Measurements from ENCODE around the gene TTC13. TPM values are rescaled to one million over a fixed set of nuclear protein-coding genes. Genes with fewer than 3 reads are reported as not detected.

Gene TTC13
- total RNA-seq, 2 donors from 2014 or later = 29.9 to 41.6 TPM

GRCh38 chr1:230922620-230923019 lies 56.0 kb downstream of the TTC13 start:
- no peak for DNase-seq (ENCODE audit: low spot score)
- Mint-ChIP-seq H3K27ac (no peak overlapping the region), H3K27me3 (no peaks in the 10 kb centered on the region)

DNA sequence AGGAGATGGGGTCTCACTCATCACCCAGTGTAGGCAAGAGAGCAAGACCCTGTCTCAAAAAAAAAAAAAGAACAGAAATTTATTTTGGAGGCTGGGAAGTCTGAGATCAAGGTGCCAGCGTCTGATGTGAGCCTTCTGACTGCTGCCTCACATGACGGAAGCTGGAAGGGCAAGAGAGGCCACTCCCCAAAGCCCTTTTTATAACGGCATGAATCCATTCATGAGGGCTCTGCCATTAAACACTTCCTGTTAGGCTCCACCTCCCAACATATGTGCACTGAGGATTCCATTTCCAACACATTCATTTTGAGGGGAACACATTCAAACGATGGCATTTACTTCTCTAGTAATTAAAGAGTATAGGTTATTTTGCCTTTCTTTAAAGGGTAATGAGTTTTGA lies 59.5 kb downstream of the TTC13 start:
- DNase-seq (ENCODE audit: low spot score) (no peak), ATAC-seq (no peak)
- H3K4me1 Mint-ChIP-seq (ENCODE audit: low read depth in 2 of 2) = no peaks in the 10 kb centered on the region
- H3K36me3 Mint-ChIP-seq = peaks cover 18% of the 10 kb centered on the region
- no peak overlapping the region for H3K4me3 Mint-ChIP-seq
- no peak overlapping the region for H3K27ac Mint-ChIP-seq
- H3K27me3 Mint-ChIP-seq = no peaks in the 10 kb centered on the region
- no peaks in the 10 kb centered on the region for H3K9me3 Mint-ChIP-seq

More at GRCh38 chr1:230922620-230923019, 56.0 kb downstream of the TTC13 start:
- ATAC-seq = no peak
- H3K36me3 Mint-ChIP-seq = peaks cover 17% of the 10 kb centered on the region
- no peak overlapping the region for H3K4me3 Mint-ChIP-seq
- no peaks in the 10 kb centered on the region for H3K4me1 Mint-ChIP-seq (ENCODE audit: low read depth in 2 of 2)
- H3K9me3 Mint-ChIP-seq = no peaks in the 10 kb centered on the region

- Mint-ChIP-seq H3K27ac (no peak overlapping the region), H3K4me3 (no peak overlapping the region), H3K27me3 (no peaks in the 10 kb centered on the region), H3K36me3 (peaks cover 23% of the 10 kb centered on the region), H3K9me3 (no peaks in the 10 kb centered on the region), H3K4me1 (ENCODE audit: low read depth in 2 of 2) (peaks cover 0 to 4% of the 10 kb centered on the region in 2 donors)
- ATAC-seq (peak in 1 of 2 donors; percentile 71), DNase-seq (ENCODE audit: low spot score) (peak; percentile 69)
These were observed 61.2 kb downstream of the TTC13 start for GRCh38 chr1:230917284-230918135.

DNA sequence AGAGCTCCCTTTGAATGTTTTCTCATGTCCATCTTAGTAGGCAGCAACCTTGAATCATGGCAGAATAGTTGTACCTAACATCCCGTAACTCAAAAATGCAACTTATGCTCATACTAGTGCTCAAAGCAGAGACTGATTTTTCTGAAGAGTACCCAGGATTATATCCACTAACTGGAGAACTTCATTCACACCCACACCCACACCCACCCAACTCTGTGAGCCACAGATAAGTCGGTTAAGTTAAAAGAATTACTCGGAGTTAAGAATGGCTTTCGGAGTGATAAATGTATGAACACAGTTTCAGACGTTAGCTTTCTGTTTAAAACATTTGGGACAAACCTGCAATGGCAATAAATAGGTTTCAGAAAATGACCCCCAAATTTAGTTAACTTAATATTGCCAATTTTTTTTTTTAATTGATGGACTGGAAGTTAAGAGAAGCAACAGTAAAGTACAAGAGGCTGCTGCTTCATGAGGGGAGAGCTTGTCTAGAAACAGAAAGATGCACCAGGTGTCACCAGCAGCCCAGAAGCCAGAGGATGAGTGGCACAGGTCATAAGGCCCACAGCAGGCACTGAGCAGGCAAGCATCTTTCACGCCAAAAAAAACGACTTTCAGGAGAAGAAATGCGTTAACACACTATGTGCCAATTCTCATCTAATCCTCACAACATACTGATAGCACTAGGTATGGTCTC lies 61.9 kb downstream of the TTC13 start:
- Mint-ChIP-seq H3K9me3 (no peaks in the 10 kb centered on the region), H3K27ac (no peak overlapping the region), H3K4me1 (ENCODE audit: low read depth in 2 of 2) (peaks cover 0 to 4% of the 10 kb centered on the region in 2 donors), H3K4me3 (no peak overlapping the region), H3K27me3 (no peaks in the 10 kb centered on the region), H3K36me3 (peaks cover 21% of the 10 kb centered on the region)
- DNase-seq (ENCODE audit: low spot score) = no peak
- ATAC-seq = no peak

- no peaks in the 10 kb centered on the region for H3K27me3 Mint-ChIP-seq
- no peaks in the 10 kb centered on the region for H3K9me3 Mint-ChIP-seq
- H3K4me3 Mint-ChIP-seq = no peak overlapping the region
- peaks cover 0 to 4% of the 10 kb centered on the region in 2 donors for H3K4me1 Mint-ChIP-seq (ENCODE audit: low read depth in 2 of 2)
- H3K27ac Mint-ChIP-seq = no peak overlapping the region
- no peak for DNase-seq (ENCODE audit: low spot score)
- H3K36me3 Mint-ChIP-seq = peaks cover 28% of the 10 kb centered on the region
- no peak for ATAC-seq
These were observed 63.6 kb downstream of the TTC13 start for GRCh38 chr1:230915078-230915477.

GRCh38 chr1:230913496-230913895 lies 65.2 kb downstream of the TTC13 start:
- DNase-seq (ENCODE audit: low spot score) (no peak), ATAC-seq (no peak)
- Mint-ChIP-seq H3K4me3 (no peak overlapping the region), H3K36me3 (peaks cover 32% of the 10 kb centered on the region), H3K9me3 (no peaks in the 10 kb centered on the region), H3K27ac (no peak overlapping the region), H3K27me3 (no peaks in the 10 kb centered on the region), H3K4me1 (ENCODE audit: low read depth in 2 of 2) (peaks cover 0 to 4% of the 10 kb centered on the region in 2 donors)

GRCh38 chr1:230910755-230911117 lies 67.9 kb downstream of the TTC13 start:
- Mint-ChIP-seq H3K27me3 (no peaks in the 10 kb centered on the region), H3K36me3 (peaks cover 32% of the 10 kb centered on the region), H3K4me3 (no peak overlapping the region), H3K27ac (no peak overlapping the region), H3K9me3 (no peaks in the 10 kb centered on the region), H3K4me1 (ENCODE audit: low read depth in 2 of 2) (peaks cover 0 to 5% of the 10 kb centered on the region in 2 donors)
- DNase-seq (ENCODE audit: low spot score) (no peak), ATAC-seq (no peak)

- Mint-ChIP-seq H3K4me3 (no peak overlapping the region), H3K27me3 (no peaks in the 10 kb centered on the region), H3K36me3 (peaks cover 34% of the 10 kb centered on the region), H3K27ac (peak overlapping the region; percentile 1 to 10), H3K9me3 (no peaks in the 10 kb centered on the region), H3K4me1 (ENCODE audit: low read depth in 2 of 2) (peaks cover 0 to 8% of the 10 kb centered on the region in 2 donors)
- no peak for ATAC-seq
- DNase-seq (ENCODE audit: low spot score) = no peak
These were observed 68.5 kb downstream of the TTC13 start for GRCh38 chr1:230909974-230910754.

GRCh38 chr1:230907472-230908205 lies 71.0 kb downstream of the TTC13 start:
- Mint-ChIP-seq H3K4me1 (ENCODE audit: low read depth in 2 of 2) (peaks cover 0 to 9% of the 10 kb centered on the region in 2 donors), H3K36me3 (peaks cover 24% of the 10 kb centered on the region), H3K9me3 (no peaks in the 10 kb centered on the region), H3K4me3 (no peak overlapping the region), H3K27ac (no peak overlapping the region), H3K27me3 (no peaks in the 10 kb centered on the region)
- ATAC-seq (no peak), DNase-seq (ENCODE audit: low spot score) (no peak)

GRCh38 chr1:230906226-230906625 lies 72.4 kb downstream of the TTC13 start:
- Mint-ChIP-seq H3K27me3 (no peaks in the 10 kb centered on the region), H3K9me3 (no peaks in the 10 kb centered on the region), H3K4me1 (ENCODE audit: low read depth in 2 of 2) (peaks cover 0 to 9% of the 10 kb centered on the region in 2 donors), H3K36me3 (peaks cover 19% of the 10 kb centered on the region), H3K4me3 (no peak overlapping the region), H3K27ac (no peak overlapping the region)
- DNase-seq (ENCODE audit: low spot score) = no peak
- ATAC-seq = no peak

- Mint-ChIP-seq H3K27ac (peak overlapping the region in 1 of 2 donors; percentile 71), H3K4me1 (ENCODE audit: low read depth in 2 of 2) (peaks cover 0 to 9% of the 10 kb centered on the region in 2 donors), H3K27me3 (no peaks in the 10 kb centered on the region), H3K9me3 (no peaks in the 10 kb centered on the region), H3K36me3 (peaks cover 15% of the 10 kb centered on the region), H3K4me3 (no peak overlapping the region)
- no peak for ATAC-seq
- DNase-seq (ENCODE audit: low spot score) = no peak
These were observed 72.9 kb downstream of the TTC13 start for GRCh38 chr1:230905733-230906132.

DNA sequence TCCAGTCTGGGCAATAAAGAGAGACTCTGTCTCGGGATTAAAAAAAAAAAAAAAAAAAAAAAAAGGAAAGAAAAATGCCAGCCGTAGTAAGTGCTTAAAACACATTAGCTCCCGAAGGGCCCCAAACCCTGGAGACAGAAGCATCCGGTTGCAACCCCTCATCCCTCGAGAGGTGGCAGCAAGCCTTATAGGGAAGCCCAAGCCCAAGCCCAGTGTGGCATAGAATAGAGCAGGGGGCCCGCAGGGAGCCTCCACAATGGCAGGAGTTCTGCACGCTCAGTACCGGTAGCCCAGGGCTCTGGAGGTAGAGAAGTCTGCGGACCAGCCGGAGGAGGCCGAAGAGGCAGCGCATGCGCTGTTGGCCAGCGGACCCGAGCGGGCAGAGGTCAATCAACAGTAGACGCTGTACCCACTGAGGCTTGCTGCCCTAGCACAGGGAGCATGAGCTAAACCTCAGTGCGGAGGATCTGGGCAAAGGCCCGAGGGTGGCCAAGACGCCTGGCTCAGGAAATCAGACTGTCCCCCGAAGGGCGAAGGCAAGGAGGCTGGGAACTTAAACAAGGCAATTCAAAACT lies 76.2 kb downstream of the TTC13 start:
- H3K36me3 Mint-ChIP-seq = peaks cover 6% of the 10 kb centered on the region
- no peak overlapping the region for H3K4me3 Mint-ChIP-seq
- ATAC-seq = peak in 1 of 2 donors; percentile 45
- no peak overlapping the region for H3K27ac Mint-ChIP-seq
- peaks cover 0 to 9% of the 10 kb centered on the region in 2 donors for H3K4me1 Mint-ChIP-seq (ENCODE audit: low read depth in 2 of 2)
- DNase-seq (ENCODE audit: low spot score) = no peak
- H3K27me3 Mint-ChIP-seq = no peaks in the 10 kb centered on the region
- no peaks in the 10 kb centered on the region for H3K9me3 Mint-ChIP-seq

DNA sequence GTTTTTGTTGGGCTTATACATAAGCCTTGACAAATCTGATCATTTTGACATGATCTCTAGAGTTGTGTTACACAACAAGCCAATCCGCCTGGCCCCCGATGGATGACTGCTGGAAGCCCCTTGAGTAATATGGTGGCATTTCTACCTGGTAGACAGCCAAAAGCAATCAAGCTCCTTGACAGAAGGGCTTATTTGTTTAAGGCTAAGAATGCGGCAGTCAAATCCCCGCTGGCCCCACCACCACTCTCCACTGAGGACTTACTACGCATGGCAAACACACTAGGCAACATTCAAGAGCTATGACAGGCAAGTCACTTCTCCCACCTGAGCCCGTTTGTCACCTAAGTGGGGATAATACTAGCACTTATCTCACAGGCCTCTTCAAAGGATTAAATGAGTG lies 77.0 kb downstream of the TTC13 start:
- H3K4me1 Mint-ChIP-seq (ENCODE audit: low read depth in 2 of 2) = peaks cover 0 to 9% of the 10 kb centered on the region in 2 donors
- ATAC-seq (no peak), DNase-seq (ENCODE audit: low spot score) (no peak)
- no peak overlapping the region for H3K27ac Mint-ChIP-seq
- H3K9me3 Mint-ChIP-seq = no peaks in the 10 kb centered on the region
- no peak overlapping the region for H3K4me3 Mint-ChIP-seq
- no peaks in the 10 kb centered on the region for H3K27me3 Mint-ChIP-seq
- peaks cover 6% of the 10 kb centered on the region for H3K36me3 Mint-ChIP-seq
